NCI-H2227 treated with DMSO at 0.1 percent for 48 hours (cell line): Measurements from ENCODE around the gene DAW1.
"Not testable (repeated sequence)": the region's sequence is repeated elsewhere in the genome, so short reads cannot be mapped to it uniquely, and the experiment has no call there.

Experiments used
- DNase-seq: peaks from one replicate; lab custom pipeline; 2025; lab: John Stamatoyannopoulos, UW

The DAW1 gene

DNA sequence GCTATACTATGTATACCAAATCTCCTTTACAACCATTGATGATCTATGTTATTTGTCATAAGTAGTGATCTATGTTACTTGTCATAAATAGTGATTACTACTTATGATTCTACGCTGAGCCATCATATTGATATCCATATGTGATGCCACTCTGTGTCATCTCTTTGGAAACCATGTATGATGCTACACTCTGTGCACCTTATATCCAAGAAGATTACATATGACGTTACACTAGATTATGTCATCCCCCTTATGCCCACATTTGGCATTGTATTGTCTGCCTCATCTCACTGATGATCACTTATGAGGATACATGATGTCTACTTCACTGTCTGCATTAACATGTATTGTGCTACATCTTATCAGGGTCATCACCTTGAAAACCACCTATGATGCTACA lies 42.9 kb downstream of the DAW1 start:
- no peak for DNase-seq

DNA sequence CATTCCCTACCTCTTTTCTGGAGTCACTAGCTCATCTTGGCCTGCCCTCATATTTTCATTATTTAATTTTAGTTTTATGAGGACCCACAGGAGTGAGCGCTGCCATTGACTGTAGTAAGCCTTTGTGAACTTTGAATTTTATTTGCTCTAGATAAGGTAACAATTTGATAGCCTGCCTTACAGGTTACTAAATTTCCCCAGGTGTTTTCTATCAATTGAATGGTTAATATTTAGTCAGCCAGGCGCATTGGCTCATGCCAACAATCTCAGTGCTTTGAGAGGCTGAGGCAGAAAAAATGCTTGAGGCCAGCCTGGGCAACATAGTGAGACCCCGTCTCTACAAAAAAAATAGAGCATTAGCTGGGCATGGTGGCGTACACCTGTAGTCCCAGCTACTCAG lies 50.2 kb downstream of the DAW1 start:
- no peak for DNase-seq

DNA sequence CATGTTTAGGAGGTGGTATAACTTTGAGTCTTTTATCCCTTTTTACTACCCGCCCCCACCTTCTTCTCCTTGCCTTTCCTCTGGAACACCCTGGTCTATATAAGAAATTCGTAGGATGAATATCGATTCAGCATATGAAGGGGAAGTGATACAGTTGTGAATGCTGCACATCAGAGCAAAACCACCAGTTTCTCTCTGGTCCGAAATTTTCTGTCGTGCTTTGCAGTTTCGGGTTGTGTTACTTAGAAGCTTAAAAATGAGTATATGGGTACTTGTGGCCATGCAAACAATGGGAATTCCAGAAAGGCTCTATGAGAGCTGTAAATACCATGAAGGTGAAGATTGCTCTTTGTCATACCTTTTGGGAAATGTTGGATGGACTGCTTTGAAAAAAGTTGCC lies 60.6 kb downstream of the DAW1 start:
- no peak for DNase-seq

DNA sequence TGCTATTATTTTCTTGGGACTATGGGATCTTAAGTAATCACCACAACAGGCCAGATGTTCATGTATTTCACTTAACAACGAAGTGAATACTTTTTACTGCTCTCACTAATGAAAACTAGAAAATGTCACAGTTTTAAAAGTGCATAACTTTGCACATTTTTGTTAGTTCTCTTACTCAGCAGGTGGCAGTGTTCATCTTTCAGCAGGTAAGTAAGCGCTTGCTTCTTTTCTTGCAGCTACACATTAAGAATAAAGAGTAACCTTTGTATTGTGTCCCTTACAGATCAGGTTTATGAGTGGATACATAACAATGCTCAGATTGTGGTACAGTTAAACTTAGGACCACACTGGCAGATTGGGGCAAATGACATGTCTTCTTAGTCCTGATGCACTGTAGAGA lies 61.0 kb downstream of the DAW1 start:
- DNase-seq, result no peak

DNA sequence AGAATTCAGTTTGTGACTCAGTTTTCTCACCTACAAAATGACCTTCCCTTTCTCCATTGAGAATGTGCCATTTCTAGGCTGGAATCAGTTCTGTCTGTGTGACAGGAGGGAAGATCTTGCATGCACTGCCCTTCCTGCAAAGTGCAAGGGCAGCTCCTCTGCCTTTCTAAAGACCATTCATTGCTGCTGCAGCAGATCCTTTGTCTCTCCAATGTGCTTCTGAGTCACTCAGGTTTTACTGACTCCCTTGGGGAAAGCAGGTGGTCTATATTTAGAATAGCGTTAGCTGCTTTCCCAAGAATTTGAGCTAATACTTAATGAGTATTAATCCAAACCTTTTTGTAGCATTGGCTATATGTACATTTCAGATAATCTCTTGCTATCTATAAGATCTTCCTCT lies 62.5 kb downstream of the DAW1 start:
- DNase-seq, result no peak

DNA sequence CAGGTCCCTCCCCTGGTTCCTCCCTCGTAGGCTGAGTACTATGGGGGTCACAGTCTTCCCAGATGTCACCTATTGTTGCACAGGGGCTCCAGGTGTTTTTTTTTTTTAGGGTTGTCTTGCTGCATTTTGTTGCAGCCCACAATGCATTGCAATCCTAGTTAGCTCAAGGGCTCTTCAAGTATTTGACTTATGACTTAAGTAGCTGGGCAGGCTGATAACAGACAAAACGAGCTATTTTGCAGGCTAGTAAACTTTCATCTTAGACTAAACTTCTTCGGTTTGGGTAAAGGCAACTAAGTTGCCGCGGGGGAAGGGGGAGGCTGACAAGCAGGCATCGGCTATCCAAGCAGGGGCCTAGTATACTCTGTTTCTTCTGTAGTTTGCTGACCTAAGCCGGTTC lies 64.8 kb downstream of the DAW1 start:
- DNase-seq, result not testable (repeated sequence)

DNA sequence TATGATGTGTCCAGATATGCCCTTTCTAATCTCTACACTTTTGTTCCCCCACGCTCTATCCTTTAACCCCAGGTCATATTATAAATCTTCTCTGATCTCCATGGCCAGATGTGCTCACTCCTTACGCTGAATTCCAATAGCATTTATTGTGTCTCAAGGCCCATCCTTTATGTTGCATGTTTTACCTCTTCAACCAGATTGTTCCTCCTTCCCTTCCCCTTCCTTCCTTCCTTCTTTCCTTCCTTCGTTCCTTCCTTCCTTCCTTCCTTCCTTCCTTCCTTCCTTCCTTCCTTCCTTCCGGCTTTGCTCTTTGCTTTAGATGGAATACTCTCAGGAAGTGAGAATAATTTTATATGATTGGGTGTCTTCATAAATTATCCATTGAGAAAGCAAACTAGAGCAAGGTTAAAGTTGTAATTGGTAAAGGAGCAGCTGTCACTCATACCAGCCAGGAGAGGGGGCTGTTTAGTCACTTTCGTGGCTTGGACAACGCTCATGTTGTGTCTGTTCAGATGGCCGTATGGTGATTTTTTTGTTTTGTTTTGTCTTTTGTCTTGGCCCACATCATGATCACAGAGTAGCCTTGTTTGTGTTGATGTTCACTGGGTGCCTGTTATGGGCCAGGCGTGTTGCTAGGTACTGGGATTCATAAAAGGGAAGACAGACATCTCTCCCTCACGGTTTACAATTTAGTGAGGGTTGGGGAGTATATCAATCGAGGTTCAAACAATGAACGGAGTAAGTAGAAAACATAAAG lies 68.0 kb downstream of the DAW1 start:
- no peak for DNase-seq

DNA sequence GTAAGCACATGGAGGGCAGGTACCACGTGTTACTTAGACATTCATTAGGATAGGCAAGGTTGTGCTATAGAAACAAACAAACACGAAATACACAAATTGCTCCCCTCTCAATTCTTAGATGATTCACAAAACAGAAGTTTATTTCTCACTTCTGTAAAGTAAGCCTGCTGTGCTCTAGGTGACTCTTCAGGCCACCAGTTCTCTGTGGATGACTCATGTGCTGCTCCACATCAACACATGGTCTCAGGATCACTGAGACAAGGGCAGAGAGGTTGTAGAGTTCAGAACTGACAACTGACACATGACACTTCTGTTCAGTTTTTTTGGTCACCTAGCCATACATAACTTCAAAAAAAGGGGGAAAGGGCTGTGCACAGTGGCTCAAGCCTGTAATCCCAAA lies 70.6 kb downstream of the DAW1 start:
- DNase-seq, result no peak

DNA sequence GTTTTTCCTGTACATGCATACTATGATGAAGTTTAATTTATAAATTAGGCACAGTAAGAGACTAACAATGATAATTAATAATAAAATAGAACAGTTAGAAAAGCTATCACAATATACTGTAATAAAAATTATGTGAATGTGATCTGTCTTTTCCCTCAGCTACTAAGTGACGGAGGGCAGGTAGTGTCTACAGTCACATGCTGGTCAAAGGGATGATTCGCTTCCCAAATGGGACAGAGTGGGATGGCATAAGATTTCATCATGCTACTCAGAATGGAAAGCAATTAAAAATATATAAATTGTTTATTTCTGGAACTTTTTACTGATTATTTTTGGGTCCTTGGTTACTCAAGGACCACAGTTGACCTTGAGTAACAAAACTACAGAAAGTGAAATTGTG lies 71.5 kb downstream of the DAW1 start:
- no peak for DNase-seq

DNA sequence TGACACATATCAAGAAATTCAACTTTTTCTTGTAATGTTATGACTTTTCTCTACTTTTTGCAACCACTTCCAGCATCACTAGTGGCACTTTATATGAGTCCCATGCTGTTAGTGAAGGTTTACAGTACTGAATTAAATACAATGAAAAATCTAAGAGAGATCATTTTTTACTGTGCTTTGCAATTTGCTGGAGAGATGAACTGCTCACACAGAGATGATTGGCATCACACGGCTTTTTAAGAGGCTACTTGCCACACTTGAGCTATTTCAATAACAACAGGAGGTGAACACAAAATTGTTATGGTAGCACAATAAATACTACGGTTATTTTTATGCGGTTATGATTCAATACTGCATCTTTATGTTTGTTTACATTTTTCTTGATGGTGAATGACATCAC lies 88.9 kb downstream of the DAW1 start:
- no peak for DNase-seq

DNA sequence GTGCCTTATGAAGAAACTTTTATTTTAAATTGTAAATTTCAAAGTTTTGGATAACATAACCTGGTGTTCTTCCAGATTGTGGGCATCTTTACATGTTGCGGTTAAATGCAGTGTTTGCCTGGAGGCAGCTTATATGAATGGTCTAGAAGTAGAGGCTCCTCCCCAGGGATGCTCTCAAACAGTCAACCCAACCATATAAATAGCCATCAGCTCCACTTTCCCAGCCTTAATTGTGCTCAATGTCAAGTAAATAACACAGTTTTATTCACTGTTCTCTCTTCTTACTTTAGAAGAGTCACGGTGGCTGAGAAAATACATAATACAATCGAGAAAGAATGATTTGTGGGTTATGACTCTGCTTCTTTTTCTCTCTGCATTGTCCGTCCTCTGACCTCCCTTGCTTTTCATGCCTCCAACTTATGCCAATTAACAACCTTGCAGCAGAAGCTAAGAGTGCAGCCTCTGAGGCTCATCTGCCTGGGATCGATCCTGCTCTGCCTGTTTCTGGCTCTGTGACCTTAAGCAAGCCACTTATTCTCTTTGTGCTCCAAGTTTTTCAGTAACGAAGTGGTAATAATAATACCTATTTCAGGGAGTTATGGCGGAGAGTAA lies 100.3 kb downstream of the DAW1 start:
- no peak for DNase-seq

DNA sequence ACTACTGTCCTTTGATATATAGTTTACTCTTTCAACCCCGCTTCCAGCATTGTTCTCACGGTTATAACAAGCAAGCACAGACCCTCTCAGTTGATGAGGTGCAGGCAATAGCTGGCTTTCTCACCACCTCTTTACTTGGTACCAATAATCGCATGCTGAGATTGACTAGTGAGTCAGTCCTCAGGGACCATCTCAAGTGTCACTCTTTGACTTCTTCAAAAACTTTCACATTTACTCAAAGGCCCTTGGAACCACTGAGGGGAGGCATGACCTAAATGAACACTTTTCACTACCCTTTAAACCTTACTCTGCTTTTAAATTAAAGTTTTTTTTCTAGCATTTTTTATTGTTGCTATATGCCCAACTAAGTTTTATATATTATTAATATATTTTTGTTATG lies 101.8 kb downstream of the DAW1 start:
- no peak for DNase-seq
